HG02678 (cell line): ENCODE results near the gene CPAMD8.

Experiments
- ATAC-seq: cut with Tn5 transposase; IDR thresholded peaks from one replicate; pipeline ENCODE4 v1.9.1; 2021; ENCODE audit warnings: mild to moderate bottlenecking, moderate library complexity; ENCODE audit not compliant: unreplicated experiment

Gene CPAMD8

GRCh38 chr19:16849168-16849567 lies 177.4 kb downstream of the CPAMD8 start:
- ATAC-seq: no peak

- ATAC-seq: no peak
Measured at GRCh38 chr19:16847430-16847829, 179.2 kb downstream of the CPAMD8 start.

GRCh38 chr19:16846901-16847300 lies 179.7 kb downstream of the CPAMD8 start:
- no peak for ATAC-seq
